HG03432 (cell line): ENCODE results near the gene RALGAPA2.

Experiments
- ATAC-seq: cut with Tn5 transposase; IDR thresholded peaks from one replicate; pipeline ENCODE4 v1.9.1; 2021; ENCODE audit warnings: mild to moderate bottlenecking, moderate library complexity; ENCODE audit not compliant: unreplicated experiment

Gene RALGAPA2

GRCh38 chr20:20712474-20713243 is at the start of gene RALGAPA2:
RALGAPA2 (minus strand) TSS chr20:20712644; CDS start chr20:20712480, 164 bp downstream.
- ATAC-seq: peak; percentile 96

- no peak for ATAC-seq
Observed at GRCh38 chr20:20761301-20761700, 48.9 kb upstream of the RALGAPA2 start.

GRCh38 chr20:20759132-20759531 is 46.7 kb upstream of the RALGAPA2 start:
- ATAC-seq: no peak

- ATAC-seq: no peak
Observed at GRCh38 chr20:20755674-20756319, 43.4 kb upstream of the RALGAPA2 start.

GRCh38 chr20:20755231-20755630 is 42.8 kb upstream of the RALGAPA2 start:
- ATAC-seq: no peak

- ATAC-seq: no peak
Observed at GRCh38 chr20:20754714-20755113, 42.3 kb upstream of the RALGAPA2 start.

- ATAC-seq: no peak
Observed at GRCh38 chr20:20752712-20753111, 40.3 kb upstream of the RALGAPA2 start.

- ATAC-seq: no peak
Observed at GRCh38 chr20:20747298-20747697, 34.9 kb upstream of the RALGAPA2 start.

GRCh38 chr20:20744170-20744725 is 31.8 kb upstream of the RALGAPA2 start:
- ATAC-seq: no peak

- peak; percentile 69 for ATAC-seq
Observed at GRCh38 chr20:20743511-20744169, 31.2 kb upstream of the RALGAPA2 start.

GRCh38 chr20:20741087-20742045 is 28.9 kb upstream of the RALGAPA2 start:
- ATAC-seq: no peak

GRCh38 chr20:20740541-20740940 is 28.1 kb upstream of the RALGAPA2 start:
- ATAC-seq: no peak

- no peak for ATAC-seq
Observed at GRCh38 chr20:20737158-20737557, 24.7 kb upstream of the RALGAPA2 start.

- no peak for ATAC-seq
Observed at GRCh38 chr20:20736303-20736702, 23.9 kb upstream of the RALGAPA2 start.

- ATAC-seq: peak; percentile 58
Observed at GRCh38 chr20:20734475-20734948, 22.1 kb upstream of the RALGAPA2 start.

- ATAC-seq: peak; percentile 4
Observed at GRCh38 chr20:20733943-20734342, 21.5 kb upstream of the RALGAPA2 start.

GRCh38 chr20:20732641-20733040 is 20.2 kb upstream of the RALGAPA2 start:
- ATAC-seq: peak; percentile 30

GRCh38 chr20:20731945-20732296 is 19.5 kb upstream of the RALGAPA2 start:
- ATAC-seq: no peak

GRCh38 chr20:20731000-20731944 is 18.8 kb upstream of the RALGAPA2 start:
- no peak for ATAC-seq
